ENCODE measurements around the gene TUBG2. TPM values are rescaled to one million over a fixed set of nuclear protein-coding genes. Genes with fewer than 3 reads are reported as not detected.
"Not testable (repeated sequence)": the region's sequence is repeated elsewhere in the genome, so short reads cannot be mapped to it uniquely, and the experiment has no call there.

Gene TUBG2
- total RNA-seq, 1 donor from 2014 or later = 12.6 TPM

DNA sequence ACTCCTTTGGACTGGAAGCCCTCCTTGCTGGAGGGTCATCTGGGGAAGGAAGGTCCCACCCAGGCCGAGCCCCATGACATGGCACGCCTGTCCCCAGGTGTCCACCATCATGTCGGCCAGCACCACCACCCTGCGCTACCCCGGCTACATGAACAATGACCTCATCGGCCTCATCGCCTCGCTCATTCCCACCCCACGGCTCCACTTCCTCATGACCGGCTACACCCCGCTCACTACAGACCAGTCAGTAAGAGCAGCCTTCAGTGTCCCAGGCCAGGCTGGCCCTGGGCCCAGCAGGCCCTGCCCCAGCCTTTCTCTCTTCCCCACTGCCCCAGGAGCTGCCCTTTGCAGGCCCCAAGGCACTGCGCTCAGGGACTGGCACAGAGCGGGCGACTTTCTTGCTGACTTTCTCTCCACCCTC is 6.5 kb downstream of the TUBG2 start:
- Mint-ChIP-seq H3K27me3 (ENCODE audit: low read depth) (peaks cover 17% of the 10 kb centered on the region), H3K9me3 (no peaks in the 10 kb centered on the region), H3K4me1 (ENCODE audit: low read depth) (peaks cover 4% of the 10 kb centered on the region), H3K4me3 (ENCODE audit: low read depth) (no peak overlapping the region), H3K36me3 (ENCODE audit: low read depth) (peaks cover 12% of the 10 kb centered on the region), H3K27ac (no peak overlapping the region)
- no peak for DNase-seq (ENCODE audit: low spot score)
- intact Hi-C loops (cut with micrococcal nuclease) = no loop called here

DNA sequence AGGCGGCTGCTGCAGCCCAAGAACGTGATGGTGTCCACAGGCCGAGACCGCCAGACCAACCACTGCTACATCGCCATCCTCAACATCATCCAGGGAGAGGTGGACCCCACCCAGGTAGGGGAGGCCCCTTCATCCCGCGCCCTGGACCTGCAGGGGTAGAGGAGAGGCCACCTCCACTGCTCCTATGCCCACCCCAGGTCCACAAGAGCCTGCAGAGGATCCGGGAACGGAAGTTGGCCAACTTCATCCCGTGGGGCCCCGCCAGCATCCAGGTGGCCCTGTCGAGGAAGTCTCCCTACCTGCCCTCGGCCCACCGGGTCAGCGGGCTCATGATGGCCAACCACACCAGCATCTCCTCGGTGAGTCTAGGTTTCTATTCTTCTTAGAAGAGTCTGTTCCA is 7.0 kb downstream of the TUBG2 start:
- DNase-seq (ENCODE audit: low spot score); intact Hi-C loops (cut with micrococcal nuclease); H3K4me3 Mint-ChIP-seq (ENCODE audit: low read depth); H3K9me3 Mint-ChIP-seq; H3K27ac Mint-ChIP-seq; H3K4me1 Mint-ChIP-seq (ENCODE audit: low read depth): not testable (repeated sequence)
- Mint-ChIP-seq H3K36me3 (ENCODE audit: low read depth) (peaks cover 12% of the 10 kb centered on the region), H3K27me3 (ENCODE audit: low read depth) (peaks cover 22% of the 10 kb centered on the region)

DNA sequence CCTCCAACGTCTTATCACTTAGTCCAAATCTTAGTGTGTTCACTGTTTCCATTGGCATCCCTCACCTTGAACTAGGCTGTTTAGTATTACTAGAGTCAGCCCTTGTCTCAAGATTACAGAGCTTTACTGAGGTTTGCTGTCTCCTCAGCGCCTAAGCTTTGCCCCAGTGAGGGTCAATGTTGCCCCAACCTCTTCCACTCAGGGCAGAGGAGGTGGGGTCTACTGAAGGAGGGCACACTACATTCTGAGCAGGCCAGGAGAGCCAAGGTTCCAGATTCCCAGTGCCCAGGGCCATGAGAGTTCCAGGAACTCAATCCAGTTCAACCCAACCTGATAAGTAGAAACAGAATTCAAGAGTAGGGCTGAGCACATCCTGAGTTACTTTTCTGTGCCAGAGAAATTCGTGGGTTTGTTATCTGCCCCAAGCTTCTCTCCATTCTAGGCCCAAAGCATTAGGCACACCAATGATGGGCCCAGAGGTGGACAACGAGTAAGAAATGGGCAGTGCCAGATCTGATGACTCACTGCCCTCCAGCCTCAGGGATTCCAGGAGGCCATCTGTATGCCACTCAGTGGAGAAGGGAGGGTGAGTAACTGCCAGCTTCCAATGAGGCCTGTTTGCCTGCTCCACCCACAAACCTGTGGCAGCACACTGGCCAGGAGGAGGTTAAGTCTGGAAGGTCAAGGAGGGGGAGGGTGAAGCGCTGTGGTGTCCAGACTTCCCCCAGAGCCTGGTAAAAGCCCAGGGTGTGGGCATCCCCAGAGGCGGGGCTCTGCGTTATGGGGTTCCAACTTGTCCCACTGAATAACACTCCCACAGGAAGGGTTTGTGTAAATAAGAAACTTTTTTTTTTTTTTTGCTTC is 8.2 kb downstream of the TUBG2 start:
- Mint-ChIP-seq H3K4me1 (ENCODE audit: low read depth) (peaks cover 12% of the 10 kb centered on the region), H3K27ac (no peak overlapping the region), H3K36me3 (ENCODE audit: low read depth) (peaks cover 12% of the 10 kb centered on the region), H3K27me3 (ENCODE audit: low read depth) (peaks cover 30% of the 10 kb centered on the region), H3K4me3 (ENCODE audit: low read depth) (no peak overlapping the region), H3K9me3 (no peaks in the 10 kb centered on the region)
- intact Hi-C loops (cut with micrococcal nuclease) = no loop called here
- DNase-seq (ENCODE audit: low spot score) = no peak

DNA sequence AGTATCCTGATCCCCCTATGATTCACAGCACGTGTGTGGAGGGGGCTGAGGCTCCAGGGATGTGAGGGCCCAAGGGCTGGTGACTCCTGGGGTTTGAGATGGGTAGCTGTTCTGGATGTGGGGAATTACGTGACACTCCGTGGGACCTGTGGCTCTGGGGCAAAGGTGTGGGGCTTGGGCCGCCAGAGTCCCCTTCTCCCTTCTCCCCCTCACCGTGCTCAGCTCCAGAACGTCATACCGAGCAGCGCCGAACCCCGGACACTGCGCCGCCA is 10.6 kb downstream of the TUBG2 start:
- intact Hi-C loops (cut with micrococcal nuclease) = no loop called here
- Mint-ChIP-seq H3K27ac (no peak overlapping the region), H3K4me3 (ENCODE audit: low read depth) (peak overlapping the region; percentile 30), H3K9me3 (no peaks in the 10 kb centered on the region), H3K27me3 (ENCODE audit: low read depth) (peaks cover 46% of the 10 kb centered on the region), H3K4me1 (ENCODE audit: low read depth) (peaks cover 17% of the 10 kb centered on the region), H3K36me3 (ENCODE audit: low read depth) (peaks cover 12% of the 10 kb centered on the region)
- no peak for DNase-seq (ENCODE audit: low spot score)

DNA sequence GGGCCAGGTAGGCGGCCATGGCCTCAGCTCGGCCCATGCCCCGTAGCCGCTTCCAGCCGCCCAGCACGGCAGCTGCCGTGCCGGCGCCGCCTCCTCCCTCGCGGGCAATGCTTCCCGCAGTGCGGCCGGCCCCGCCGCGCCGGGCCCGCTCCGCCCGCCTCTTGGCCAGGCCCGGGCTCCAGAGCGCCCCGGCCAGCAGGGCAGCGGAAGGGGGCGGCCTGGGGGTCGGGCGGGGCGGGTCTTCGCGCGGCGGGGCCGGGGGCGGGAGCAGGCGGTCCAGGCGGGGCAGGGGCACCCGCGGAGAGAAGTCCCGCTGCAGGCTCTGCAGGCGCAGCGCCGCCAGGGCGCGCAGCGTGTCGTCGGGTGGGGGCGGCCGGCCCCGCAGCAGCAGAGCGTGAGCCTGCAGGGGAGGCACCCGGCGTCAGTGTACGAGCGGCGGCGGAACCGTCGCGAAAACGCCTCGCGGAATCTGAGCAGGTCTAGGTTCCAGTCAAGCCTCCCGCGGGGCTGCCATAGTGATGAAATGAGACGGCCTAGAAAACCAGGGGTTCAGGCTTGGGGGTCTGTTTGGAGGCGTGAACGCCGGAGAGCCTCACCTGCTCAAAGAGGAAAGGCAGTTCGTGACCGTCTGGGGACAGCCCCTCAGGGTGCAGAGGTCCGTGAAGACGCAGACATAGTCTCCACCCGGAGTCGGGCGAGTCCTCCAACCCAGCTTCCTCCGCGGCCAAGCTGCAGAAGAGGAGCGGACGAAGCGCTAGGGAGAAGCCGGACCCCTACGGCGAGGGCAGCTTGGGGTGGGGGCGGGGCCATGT is 11.1 kb downstream of the TUBG2 start:
- Mint-ChIP-seq H3K27me3 (ENCODE audit: low read depth) (peaks cover 50% of the 10 kb centered on the region), H3K27ac (no peak overlapping the region), H3K4me3 (ENCODE audit: low read depth) (peak overlapping the region; percentile 61), H3K4me1 (ENCODE audit: low read depth) (peaks cover 18% of the 10 kb centered on the region), H3K36me3 (ENCODE audit: low read depth) (peaks cover 12% of the 10 kb centered on the region), H3K9me3 (no peaks in the 10 kb centered on the region)
- DNase-seq (ENCODE audit: low spot score) = no peak
- intact Hi-C loops (cut with micrococcal nuclease) = no loop called here

DNA sequence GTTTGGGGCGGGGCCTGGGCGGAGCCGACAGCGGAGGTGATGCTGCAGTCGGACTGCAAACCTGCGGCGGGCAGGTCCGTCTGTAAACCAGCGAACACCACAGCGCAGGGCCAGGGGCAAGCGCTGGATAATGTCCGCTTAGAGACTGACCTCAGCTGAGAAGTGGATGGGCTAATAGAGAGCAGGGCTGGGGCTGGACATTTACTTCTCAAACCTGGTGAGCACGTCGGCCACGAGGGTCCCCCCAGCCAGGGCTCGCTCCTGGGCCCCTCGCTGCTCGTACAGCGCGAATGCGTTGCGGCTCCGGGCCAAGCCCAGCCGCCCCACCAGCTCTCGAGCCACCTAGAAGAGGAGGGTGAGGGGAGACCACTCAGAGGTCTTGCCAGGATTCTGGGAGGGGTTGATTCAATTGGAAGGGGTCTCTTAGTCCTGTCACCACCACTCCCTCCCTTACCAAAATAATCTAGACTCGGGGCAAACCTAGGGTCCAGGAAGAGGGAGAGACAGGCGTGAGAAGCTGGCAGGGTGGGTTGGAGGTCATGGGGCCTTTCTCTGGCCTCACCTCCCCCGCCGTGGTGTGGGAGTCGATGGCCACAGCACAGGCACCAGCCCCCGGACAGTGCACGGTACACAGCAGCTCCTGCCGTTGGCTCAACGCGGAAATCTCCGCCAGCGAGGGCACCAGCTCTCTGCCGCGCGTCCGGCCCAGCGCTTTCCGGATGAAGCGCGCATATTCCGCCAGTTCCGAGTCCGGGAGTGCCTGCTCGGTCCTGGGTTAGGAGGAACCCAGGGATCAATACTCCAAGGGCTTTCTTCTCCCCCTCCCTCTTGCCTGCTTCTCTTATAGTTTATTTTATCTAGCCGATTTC is 11.9 kb downstream of the TUBG2 start:
- peak overlapping the region; percentile 61 for H3K4me3 Mint-ChIP-seq (ENCODE audit: low read depth)
- H3K36me3 Mint-ChIP-seq (ENCODE audit: low read depth) = peaks cover 6% of the 10 kb centered on the region
- H3K27ac Mint-ChIP-seq = no peak overlapping the region
- peaks cover 18% of the 10 kb centered on the region for H3K4me1 Mint-ChIP-seq (ENCODE audit: low read depth)
- DNase-seq (ENCODE audit: low spot score) = no peak
- intact Hi-C loops (cut with micrococcal nuclease) = no loop called here
- no peaks in the 10 kb centered on the region for H3K9me3 Mint-ChIP-seq
- H3K27me3 Mint-ChIP-seq (ENCODE audit: low read depth) = peaks cover 50% of the 10 kb centered on the region

DNA sequence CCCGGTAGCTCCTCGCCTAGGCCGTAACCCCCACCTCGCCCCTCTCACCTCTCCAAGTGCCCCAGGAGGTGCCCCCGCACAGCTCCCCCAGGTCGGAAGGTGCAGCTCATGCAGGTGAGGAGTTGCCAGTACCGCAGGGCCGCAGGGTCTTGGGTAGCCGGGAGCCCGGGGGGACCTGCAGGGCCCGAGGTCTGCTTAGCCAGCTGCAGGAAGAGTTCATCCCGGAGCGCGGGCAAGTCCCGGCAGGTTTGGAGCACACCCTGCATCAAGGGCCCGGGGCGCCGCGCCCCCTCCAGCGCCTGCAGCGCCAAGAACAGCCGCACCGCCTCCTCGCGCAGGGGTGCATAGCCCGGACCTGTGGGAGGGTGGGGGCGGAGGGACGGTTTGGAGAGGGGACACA is 13.0 kb downstream of the TUBG2 start:
- DNase-seq (ENCODE audit: low spot score) = no peak
- intact Hi-C loops (cut with micrococcal nuclease) = no loop called here
- Mint-ChIP-seq H3K27ac (no peak overlapping the region), H3K9me3 (no peaks in the 10 kb centered on the region), H3K4me3 (ENCODE audit: low read depth) (no peak overlapping the region), H3K27me3 (ENCODE audit: low read depth) (peaks cover 55% of the 10 kb centered on the region), H3K4me1 (ENCODE audit: low read depth) (peaks cover 21% of the 10 kb centered on the region), H3K36me3 (ENCODE audit: low read depth) (no peaks in the 10 kb centered on the region)

DNA sequence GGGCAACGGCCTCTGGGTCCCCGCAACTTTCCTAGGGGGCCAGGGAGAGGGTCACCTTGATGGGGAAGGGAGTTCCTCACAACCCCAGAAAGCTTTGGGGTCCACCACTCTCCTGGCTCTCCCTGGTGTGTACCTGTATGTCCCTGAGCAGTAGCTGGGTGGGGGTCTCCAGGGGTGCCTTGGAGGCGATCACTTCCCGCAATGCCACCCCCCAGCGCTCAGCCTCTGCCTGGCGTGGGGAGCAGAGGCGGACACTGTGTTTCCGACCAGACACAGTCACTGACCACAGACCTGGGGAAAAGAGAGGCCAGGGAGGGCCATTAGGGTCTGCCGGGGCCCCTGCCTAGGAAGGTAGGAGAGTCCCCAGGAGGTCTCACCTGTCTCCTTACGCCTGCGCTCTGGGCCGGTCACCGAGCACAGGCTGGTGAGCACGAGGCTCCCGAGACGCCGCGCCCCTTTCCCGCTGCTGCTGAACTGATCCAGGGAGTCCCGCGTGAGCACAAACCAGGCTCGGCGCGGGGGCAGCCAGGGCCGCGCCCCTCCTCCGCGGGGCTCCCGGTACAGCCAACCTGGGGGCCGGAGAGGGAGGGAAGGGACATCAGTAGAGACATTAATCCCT is 14.3 kb downstream of the TUBG2 start:
- Mint-ChIP-seq H3K27me3 (ENCODE audit: low read depth) (peaks cover 55% of the 10 kb centered on the region), H3K9me3 (no peaks in the 10 kb centered on the region), H3K27ac (no peak overlapping the region), H3K4me3 (ENCODE audit: low read depth) (no peak overlapping the region), H3K36me3 (ENCODE audit: low read depth) (no peaks in the 10 kb centered on the region), H3K4me1 (ENCODE audit: low read depth) (peaks cover 26% of the 10 kb centered on the region)
- no peak for DNase-seq (ENCODE audit: low spot score)
- intact Hi-C loops (cut with micrococcal nuclease) = no loop called here

DNA sequence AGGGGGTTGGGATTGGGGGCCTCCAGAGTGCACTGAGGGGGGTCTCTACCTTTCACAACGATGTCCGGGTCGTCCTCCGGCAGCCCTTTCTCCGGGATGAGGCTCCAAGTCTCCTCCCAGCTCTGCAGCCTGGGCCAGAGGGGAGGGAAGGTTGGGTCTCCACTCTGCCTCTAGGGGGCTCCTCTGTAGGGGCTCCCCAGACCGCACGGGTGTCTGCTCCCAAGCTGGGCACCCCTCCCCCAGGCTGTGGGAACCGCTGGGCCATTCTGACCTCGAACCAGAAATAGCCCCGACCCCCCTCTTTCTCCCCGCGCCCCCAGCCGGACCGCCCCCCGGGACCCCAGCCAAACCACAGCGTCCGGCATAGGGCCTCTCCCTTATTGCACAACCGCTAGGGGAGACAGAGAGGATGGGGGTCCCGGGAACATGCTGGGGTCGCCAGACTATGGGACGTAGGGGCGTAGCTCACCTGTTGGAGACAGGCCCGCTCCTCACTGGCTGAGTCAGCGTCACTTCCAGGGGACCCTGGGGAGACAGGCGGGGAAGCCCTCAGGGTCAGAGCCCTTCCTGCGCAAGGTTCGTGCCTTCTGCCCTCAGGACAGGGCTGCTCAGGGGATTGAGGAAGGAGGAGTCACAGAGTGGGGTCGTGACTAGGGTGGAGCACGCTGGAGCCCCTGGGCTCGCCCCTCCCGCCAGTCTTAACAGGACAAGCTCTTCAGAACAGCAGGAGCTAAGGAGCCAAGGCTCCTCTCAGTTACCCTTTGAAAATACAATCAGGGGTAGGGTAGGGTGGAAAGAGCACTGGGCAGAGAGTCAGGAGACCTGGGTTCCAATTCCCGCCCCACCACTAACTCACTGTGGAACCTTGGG is 15.0 kb downstream of the TUBG2 start:
- intact Hi-C loops (cut with micrococcal nuclease) = loop anchor here (2.0 kb wide), 1 partner anchor 15 kb away; the partner anchor contains the start of gene TUBG2
- no peaks in the 10 kb centered on the region for H3K36me3 Mint-ChIP-seq (ENCODE audit: low read depth)
- H3K4me1 Mint-ChIP-seq (ENCODE audit: low read depth) = peaks cover 31% of the 10 kb centered on the region
- H3K4me3 Mint-ChIP-seq (ENCODE audit: low read depth) = peak overlapping the region; percentile 17
- no peaks in the 10 kb centered on the region for H3K9me3 Mint-ChIP-seq
- no peak for DNase-seq (ENCODE audit: low spot score)
- H3K27ac Mint-ChIP-seq = no peak overlapping the region
- peaks cover 49% of the 10 kb centered on the region for H3K27me3 Mint-ChIP-seq (ENCODE audit: low read depth)

DNA sequence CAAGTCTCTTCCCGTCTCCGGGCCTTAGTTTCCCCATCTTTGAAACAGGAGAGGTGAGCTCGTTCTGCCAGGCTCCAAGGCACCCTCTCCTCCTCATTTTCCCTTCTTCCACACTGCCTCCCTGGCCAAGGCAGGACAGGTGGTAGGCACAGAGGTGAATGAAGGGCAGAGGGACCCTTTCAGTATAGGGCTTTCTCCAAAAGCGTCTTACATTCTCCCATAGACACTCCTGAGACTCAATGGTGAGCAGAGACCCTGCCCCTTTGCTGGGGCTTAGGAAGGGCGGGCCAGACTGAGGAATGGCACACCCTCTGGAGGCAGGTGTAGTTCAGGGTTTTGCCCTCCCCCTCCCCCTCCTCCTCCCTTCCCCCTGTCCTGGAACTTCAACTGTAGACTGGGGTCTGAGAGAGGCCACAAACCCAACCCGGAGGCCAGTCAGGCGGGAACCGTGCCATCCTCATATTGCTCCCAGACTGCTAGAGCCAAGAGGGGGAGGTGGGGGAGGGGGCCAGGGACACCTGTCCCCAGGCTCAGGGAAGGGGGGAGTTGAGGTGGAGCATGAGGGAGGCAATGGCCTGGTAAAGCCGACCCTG is 15.8 kb downstream of the TUBG2 start:
- DNase-seq (ENCODE audit: low spot score) = no peak
- Mint-ChIP-seq H3K4me3 (ENCODE audit: low read depth) (peak overlapping the region; percentile 21), H3K9me3 (no peaks in the 10 kb centered on the region), H3K27me3 (ENCODE audit: low read depth) (peaks cover 43% of the 10 kb centered on the region), H3K27ac (no peak overlapping the region), H3K4me1 (ENCODE audit: low read depth) (peaks cover 36% of the 10 kb centered on the region), H3K36me3 (ENCODE audit: low read depth) (no peaks in the 10 kb centered on the region)
- intact Hi-C loops (cut with micrococcal nuclease) = loop anchor here (2.0 to 5.0 kb wide), 3 partner anchors 16 to 107 kb away; partner anchors contain the start of genes PSMC3IP, TUBG2 and WNK4

DNA sequence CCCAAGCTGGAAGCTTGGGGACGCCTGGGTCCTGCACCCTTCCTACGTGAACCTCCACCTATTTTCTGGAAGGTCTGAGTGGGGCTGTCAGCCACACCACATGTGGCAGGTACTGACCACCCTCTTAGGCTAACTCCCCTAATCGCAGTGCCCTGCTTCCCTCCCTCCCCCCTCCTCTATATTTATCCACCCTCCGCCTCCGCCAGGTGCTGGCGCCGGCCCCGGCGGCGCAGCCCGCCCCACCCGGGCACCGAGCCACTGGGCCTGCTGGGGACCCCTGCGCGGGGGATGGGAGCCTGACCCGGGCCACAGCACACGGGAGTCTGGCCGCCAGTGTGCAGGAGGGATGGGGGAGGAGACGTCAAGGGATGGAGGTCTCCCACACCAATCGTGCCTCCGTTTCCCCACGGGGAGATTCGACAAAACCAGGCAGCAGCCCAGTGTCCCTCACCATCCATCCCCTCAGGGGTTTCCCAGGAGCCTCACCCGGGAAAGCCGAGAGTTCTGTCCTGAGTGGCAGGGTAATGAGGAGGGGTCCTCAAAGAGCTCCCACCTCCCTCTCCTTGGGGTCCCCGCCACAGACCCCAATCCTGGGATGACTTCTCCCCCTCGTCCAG is 16.4 kb downstream of the TUBG2 start:
- no peak overlapping the region for H3K27ac Mint-ChIP-seq
- no peaks in the 10 kb centered on the region for H3K36me3 Mint-ChIP-seq (ENCODE audit: low read depth)
- H3K9me3 Mint-ChIP-seq = no peaks in the 10 kb centered on the region
- peaks cover 41% of the 10 kb centered on the region for H3K27me3 Mint-ChIP-seq (ENCODE audit: low read depth)
- intact Hi-C loops (cut with micrococcal nuclease) = loop anchor here (2.0 to 5.0 kb wide), 3 partner anchors 17 to 107 kb away; partner anchors contain the start of genes PSMC3IP, TUBG2 and WNK4
- no peak overlapping the region for H3K4me3 Mint-ChIP-seq (ENCODE audit: low read depth)
- H3K4me1 Mint-ChIP-seq (ENCODE audit: low read depth) = peaks cover 35% of the 10 kb centered on the region
- DNase-seq (ENCODE audit: low spot score) = no peak
